ENCODE measurements around the gene PTPN1. TPM values are rescaled to one million over a fixed set of nuclear protein-coding genes. Genes with fewer than 3 reads are reported as not detected.

The PTPN1 gene
- polyA plus RNA-seq, 1 of the 3 experiments (the other 2 are of a cell fraction), result 23.6 TPM

DNA sequence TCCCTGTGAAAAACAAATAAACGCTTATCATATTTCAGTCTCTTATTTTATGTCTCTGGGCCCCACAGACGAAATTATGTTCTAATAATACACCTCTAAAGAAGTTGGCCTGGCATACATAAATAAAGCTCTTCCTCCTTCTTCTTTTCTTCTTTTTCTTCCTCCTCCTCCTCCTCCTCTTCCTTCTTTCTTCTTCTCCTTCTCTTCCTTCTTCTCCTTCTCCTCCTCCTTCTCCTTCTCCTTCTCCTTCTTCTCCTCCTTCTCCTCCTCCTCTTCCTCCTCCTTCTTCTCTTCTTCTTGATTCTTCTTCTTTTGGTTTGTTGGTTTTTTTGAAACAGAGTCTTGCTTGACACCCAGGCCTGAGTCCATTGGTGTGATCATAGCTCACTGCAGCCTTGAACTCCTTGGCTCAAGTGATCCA, 41.8 kb upstream of the PTPN1 start:
- H3K9ac ChIP-seq, result no peak overlapping the region
- CTCF ChIA-PET, result interaction anchor here (1.2 to 16.2 kb wide), 5 partner anchors 19 to 382 kb away, joined by 3 to 281 read pairs (median 4); partner anchors contain the start of gene CEBPB
- no peaks in the 10 kb centered on the region; a peak in 1 of 4 replicates for H3K4me1 ChIP-seq (ENCODE audit: control insufficient read depth in 1 of 2, insufficient read depth in 2 of 2, low read depth in 1 of 2, low read length in 1 of 2)
- no peaks in the 10 kb centered on the region for H3K79me2 ChIP-seq (ENCODE audit: insufficient read depth)
- no peaks in the 10 kb centered on the region for H3F3A ChIP-seq (replicated peaks; ENCODE audit: insufficient read depth)
- 84% methylated on average over 2 of the region's 2 CpGs for WGBS (ENCODE audit: low lambda C conversion rate)
- H3K4me3 ChIP-seq (ENCODE audit: low read depth in 2 of 2, low read length in 1 of 2), result no peak overlapping the region
- no peak for DNase-seq
- H4K20me1 ChIP-seq (ENCODE audit: insufficient read depth), result no peaks in the 10 kb centered on the region
- H3K9me3 ChIP-seq, result no peaks in the 10 kb centered on the region
- no peaks in the 10 kb centered on the region for H3K9me2 ChIP-seq
- no peaks in the 10 kb centered on the region for H3K36me3 ChIP-seq (replicated peaks in 1 of 2; ENCODE audit: control insufficient read depth in 1 of 2, insufficient read depth in 2 of 2, low read length in 1 of 2)
- H3K27ac ChIP-seq (ENCODE audit: low read depth in 2 of 2, low read length in 1 of 2), result no peak overlapping the region
- POLR2A ChIA-PET, result no interaction called here
- H3K4me2 ChIP-seq, result no peak overlapping the region
- H2AFZ ChIP-seq (ENCODE audit: low read depth), result no peak overlapping the region; the same call in 1 of the 2 replicates
- no peak for TF ChIP-seq EZH2phosphoT487 (IDR thresholded peaks at IDR 0.05; ENCODE audit: borderline replicate concordance, low read depth)
- no peak for TF ChIP-seq TEAD4 (IDR thresholded peaks at IDR 0.05; ENCODE audit: borderline replicate concordance, insufficient read depth)
- TF ChIP-seq FOXM1 (IDR thresholded peaks at IDR 0.05; ENCODE audit: low read depth), result no peak
- TF ChIP-seq, protein P1, sequence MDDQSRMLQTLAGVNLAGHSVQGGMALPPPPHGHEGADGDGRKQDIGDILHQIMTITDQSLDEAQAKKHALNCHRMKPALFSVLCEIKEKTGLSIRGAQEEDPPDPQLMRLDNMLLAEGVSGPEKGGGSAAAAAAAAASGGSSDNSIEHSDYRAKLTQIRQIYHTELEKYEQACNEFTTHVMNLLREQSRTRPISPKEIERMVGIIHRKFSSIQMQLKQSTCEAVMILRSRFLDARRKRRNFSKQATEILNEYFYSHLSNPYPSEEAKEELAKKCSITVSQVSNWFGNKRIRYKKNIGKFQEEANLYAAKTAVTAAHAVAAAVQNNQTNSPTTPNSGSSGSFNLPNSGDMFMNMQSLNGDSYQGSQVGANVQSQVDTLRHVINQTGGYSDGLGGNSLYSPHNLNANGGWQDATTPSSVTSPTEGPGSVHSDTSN (IDR thresholded peaks at IDR 0.05), result no peak
- TF ChIP-seq TAF1 (IDR thresholded peaks at IDR 0.05; ENCODE audit: borderline replicate concordance, low read depth, low read length), result no peak
- no peak for TF ChIP-seq ELF1 (IDR thresholded peaks at IDR 0.05)
- TF ChIP-seq SMC3 (IDR thresholded peaks at IDR 0.05; ENCODE audit: low read depth, low read length), result no peak
- TF ChIP-seq SIN3A (IDR thresholded peaks at IDR 0.05; ENCODE audit: borderline replicate concordance, low read depth, low read length), result no peak
- no peak for TF ChIP-seq RFX5 (IDR thresholded peaks at IDR 0.05; ENCODE audit: low read length)
- TF ChIP-seq RXRA (IDR thresholded peaks at IDR 0.05; ENCODE audit: borderline replicate concordance, low read depth), result no peak
- TF ChIP-seq, protein P2, sequence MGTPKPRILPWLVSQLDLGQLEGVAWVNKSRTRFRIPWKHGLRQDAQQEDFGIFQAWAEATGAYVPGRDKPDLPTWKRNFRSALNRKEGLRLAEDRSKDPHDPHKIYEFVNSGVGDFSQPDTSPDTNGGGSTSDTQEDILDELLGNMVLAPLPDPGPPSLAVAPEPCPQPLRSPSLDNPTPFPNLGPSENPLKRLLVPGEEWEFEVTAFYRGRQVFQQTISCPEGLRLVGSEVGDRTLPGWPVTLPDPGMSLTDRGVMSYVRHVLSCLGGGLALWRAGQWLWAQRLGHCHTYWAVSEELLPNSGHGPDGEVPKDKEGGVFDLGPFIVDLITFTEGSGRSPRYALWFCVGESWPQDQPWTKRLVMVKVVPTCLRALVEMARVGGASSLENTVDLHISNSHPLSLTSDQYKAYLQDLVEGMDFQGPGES (IDR thresholded peaks at IDR 0.05; ENCODE audit: low read depth, low read length), result no peak
- TF ChIP-seq, protein P3, sequence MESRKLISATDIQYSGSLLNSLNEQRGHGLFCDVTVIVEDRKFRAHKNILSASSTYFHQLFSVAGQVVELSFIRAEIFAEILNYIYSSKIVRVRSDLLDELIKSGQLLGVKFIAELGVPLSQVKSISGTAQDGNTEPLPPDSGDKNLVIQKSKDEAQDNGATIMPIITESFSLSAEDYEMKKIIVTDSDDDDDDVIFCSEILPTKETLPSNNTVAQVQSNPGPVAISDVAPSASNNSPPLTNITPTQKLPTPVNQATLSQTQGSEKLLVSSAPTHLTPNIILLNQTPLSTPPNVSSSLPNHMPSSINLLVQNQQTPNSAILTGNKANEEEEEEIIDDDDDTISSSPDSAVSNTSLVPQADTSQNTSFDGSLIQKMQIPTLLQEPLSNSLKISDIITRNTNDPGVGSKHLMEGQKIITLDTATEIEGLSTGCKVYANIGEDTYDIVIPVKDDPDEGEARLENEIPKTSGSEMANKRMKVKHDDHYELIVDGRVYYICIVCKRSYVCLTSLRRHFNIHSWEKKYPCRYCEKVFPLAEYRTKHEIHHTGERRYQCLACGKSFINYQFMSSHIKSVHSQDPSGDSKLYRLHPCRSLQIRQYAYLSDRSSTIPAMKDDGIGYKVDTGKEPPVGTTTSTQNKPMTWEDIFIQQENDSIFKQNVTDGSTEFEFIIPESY (IDR thresholded peaks at IDR 0.05; ENCODE audit: borderline replicate concordance, low read depth), result no peak
- TF ChIP-seq, protein P4, sequence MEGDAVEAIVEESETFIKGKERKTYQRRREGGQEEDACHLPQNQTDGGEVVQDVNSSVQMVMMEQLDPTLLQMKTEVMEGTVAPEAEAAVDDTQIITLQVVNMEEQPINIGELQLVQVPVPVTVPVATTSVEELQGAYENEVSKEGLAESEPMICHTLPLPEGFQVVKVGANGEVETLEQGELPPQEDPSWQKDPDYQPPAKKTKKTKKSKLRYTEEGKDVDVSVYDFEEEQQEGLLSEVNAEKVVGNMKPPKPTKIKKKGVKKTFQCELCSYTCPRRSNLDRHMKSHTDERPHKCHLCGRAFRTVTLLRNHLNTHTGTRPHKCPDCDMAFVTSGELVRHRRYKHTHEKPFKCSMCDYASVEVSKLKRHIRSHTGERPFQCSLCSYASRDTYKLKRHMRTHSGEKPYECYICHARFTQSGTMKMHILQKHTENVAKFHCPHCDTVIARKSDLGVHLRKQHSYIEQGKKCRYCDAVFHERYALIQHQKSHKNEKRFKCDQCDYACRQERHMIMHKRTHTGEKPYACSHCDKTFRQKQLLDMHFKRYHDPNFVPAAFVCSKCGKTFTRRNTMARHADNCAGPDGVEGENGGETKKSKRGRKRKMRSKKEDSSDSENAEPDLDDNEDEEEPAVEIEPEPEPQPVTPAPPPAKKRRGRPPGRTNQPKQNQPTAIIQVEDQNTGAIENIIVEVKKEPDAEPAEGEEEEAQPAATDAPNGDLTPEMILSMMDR (IDR thresholded peaks at IDR 0.05), result no peak
- TF ChIP-seq, protein P5, sequence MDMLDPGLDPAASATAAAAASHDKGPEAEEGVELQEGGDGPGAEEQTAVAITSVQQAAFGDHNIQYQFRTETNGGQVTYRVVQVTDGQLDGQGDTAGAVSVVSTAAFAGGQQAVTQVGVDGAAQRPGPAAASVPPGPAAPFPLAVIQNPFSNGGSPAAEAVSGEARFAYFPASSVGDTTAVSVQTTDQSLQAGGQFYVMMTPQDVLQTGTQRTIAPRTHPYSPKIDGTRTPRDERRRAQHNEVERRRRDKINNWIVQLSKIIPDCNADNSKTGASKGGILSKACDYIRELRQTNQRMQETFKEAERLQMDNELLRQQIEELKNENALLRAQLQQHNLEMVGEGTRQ (IDR thresholded peaks at IDR 0.05; ENCODE audit: borderline replicate concordance, low read depth, low read length), result no peak
- TF ChIP-seq POLR2AphosphoS5 (IDR thresholded peaks at IDR 0.05; ENCODE audit: low read depth, low read length), result no peak
- TF ChIP-seq CHD2 (IDR thresholded peaks at IDR 0.05; ENCODE audit: low read length, partially characterized antibody), result no peak
- TF ChIP-seq YY1 (IDR thresholded peaks at IDR 0.05; ENCODE audit: low read depth), result no peak
- no peak for TF ChIP-seq RAD21 (IDR thresholded peaks at IDR 0.05; ENCODE audit: low read length)
- no peak for TF ChIP-seq MXI1 (IDR thresholded peaks at IDR 0.05; ENCODE audit: low read depth, low read length)
- H3K27me3 ChIP-seq (ENCODE audit: insufficient read depth), result no peaks in the 10 kb centered on the region
